ENCODE measurements around the gene MRPS17.

The MRPS17 gene

DNA sequence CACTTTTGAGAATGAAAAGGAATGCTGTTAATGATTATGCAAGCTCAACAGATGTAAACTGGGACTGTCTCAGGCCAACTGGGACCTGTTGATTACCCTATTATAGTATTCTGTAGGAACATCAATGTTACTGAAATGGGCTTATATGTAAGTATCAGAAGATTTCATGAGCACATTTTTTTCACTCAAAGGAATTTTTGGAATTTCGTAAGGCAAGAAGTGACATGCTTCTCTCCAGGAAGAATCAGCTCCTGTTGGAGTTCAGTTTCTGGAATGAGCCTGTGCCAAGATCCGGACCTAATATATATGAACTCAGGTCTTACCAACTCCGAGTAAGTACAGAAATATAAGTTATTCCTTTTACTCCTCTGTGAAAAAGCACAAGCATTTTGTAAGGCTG, 31.9 kb downstream of the MRPS17 start:
- H3K27ac ChIP-seq (ENCODE audit: extremely low read depth, low read depth, low read length), result no peak overlapping the region
- H3K36me3 ChIP-seq (ENCODE audit: control insufficient read depth in 2 of 2, insufficient read depth in 1 of 2, low read length in 2 of 2), result peaks cover 74 to 80% of the 10 kb centered on the region in 2 experiments
- ChIA-PET POLR2A (no interaction called here), CTCF (interaction anchor here (1.2 kb wide), 1 partner anchor 20 kb away, joined by 5 read pairs; no protein-coding TSS in a partner anchor)
- no peak for TF ChIP-seq GLIS1 (tag by site-specific recombination; IDR thresholded peaks at IDR 0.05)
- TF ChIP-seq SCRT2 (tag by site-specific recombination; IDR thresholded peaks at IDR 0.05), result 0 out of 2 replicates have a peak, but pooled peaks have one; percentile 30
- no peak for TF ChIP-seq ZXDB (tag by site-specific recombination; IDR thresholded peaks at IDR 0.05)
- TF ChIP-seq ZNF596 (tag by site-specific recombination; IDR thresholded peaks at IDR 0.05), result no peak
- TF ChIP-seq ZNF510 (tag by site-specific recombination; IDR thresholded peaks at IDR 0.05; ENCODE audit: insufficient replicate concordance), result no peak
- TF ChIP-seq, protein P1, sequence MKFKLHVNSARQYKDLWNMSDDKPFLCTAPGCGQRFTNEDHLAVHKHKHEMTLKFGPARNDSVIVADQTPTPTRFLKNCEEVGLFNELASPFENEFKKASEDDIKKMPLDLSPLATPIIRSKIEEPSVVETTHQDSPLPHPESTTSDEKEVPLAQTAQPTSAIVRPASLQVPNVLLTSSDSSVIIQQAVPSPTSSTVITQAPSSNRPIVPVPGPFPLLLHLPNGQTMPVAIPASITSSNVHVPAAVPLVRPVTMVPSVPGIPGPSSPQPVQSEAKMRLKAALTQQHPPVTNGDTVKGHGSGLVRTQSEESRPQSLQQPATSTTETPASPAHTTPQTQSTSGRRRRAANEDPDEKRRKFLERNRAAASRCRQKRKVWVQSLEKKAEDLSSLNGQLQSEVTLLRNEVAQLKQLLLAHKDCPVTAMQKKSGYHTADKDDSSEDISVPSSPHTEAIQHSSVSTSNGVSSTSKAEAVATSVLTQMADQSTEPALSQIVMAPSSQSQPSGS (tag by site-specific recombination; IDR thresholded peaks at IDR 0.05; ENCODE audit: low read depth), result no peak
- TF ChIP-seq, protein P2, sequence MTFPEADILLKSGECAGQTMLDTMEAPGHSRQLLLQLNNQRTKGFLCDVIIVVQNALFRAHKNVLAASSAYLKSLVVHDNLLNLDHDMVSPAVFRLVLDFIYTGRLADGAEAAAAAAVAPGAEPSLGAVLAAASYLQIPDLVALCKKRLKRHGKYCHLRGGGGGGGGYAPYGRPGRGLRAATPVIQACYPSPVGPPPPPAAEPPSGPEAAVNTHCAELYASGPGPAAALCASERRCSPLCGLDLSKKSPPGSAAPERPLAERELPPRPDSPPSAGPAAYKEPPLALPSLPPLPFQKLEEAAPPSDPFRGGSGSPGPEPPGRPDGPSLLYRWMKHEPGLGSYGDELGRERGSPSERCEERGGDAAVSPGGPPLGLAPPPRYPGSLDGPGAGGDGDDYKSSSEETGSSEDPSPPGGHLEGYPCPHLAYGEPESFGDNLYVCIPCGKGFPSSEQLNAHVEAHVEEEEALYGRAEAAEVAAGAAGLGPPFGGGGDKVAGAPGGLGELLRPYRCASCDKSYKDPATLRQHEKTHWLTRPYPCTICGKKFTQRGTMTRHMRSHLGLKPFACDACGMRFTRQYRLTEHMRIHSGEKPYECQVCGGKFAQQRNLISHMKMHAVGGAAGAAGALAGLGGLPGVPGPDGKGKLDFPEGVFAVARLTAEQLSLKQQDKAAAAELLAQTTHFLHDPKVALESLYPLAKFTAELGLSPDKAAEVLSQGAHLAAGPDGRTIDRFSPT (tag by site-specific recombination; IDR thresholded peaks at IDR 0.05), result no peak
- TF ChIP-seq ZNF747 (tag by site-specific recombination; IDR thresholded peaks at IDR 0.05), result no peak
- no peak overlapping the region for H3K4me3 ChIP-seq (ENCODE audit: low read depth, low read length)
- H3K4me1 ChIP-seq (ENCODE audit: control insufficient read depth, insufficient read depth, low read length), result no peaks in the 10 kb centered on the region
- no peaks in the 10 kb centered on the region for H3K9me3 ChIP-seq (ENCODE audit: control insufficient read depth, insufficient read depth, low read depth, low read length)

DNA sequence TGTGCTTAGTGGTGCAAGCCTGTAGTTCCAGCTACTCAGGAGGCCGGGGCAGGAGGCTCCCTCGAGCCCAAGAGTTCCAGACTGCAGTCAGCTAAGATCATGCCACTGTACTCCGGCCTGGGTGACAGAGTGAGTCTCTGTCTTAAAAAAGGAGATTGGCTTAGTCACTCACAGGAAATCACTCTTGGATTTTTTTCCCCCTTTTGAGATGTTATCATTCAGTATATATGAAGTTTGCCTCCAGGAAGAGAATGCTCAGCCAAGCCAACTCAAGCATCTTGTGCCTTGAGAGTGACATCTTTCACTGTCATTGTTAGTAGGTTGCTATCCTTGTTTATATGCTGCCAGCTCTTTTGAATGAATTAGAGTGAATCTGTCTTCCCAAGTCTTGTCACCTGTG, 40.7 kb downstream of the MRPS17 start:
- TF ChIP-seq, protein P3, sequence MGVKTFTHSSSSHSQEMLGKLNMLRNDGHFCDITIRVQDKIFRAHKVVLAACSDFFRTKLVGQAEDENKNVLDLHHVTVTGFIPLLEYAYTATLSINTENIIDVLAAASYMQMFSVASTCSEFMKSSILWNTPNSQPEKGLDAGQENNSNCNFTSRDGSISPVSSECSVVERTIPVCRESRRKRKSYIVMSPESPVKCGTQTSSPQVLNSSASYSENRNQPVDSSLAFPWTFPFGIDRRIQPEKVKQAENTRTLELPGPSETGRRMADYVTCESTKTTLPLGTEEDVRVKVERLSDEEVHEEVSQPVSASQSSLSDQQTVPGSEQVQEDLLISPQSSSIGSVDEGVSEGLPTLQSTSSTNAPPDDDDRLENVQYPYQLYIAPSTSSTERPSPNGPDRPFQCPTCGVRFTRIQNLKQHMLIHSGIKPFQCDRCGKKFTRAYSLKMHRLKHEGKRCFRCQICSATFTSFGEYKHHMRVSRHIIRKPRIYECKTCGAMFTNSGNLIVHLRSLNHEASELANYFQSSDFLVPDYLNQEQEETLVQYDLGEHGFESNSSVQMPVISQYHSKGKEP (tag by site-specific recombination; IDR thresholded peaks at IDR 0.05), result no peak
- no peak for TF ChIP-seq ZNF530 (tag by site-specific recombination; IDR thresholded peaks at IDR 0.05; ENCODE audit: low read depth)
- TF ChIP-seq OVOL3 (tag by site-specific recombination; IDR thresholded peaks at IDR 0.05), result no peak
- no peak for TF ChIP-seq SCRT2 (tag by site-specific recombination; IDR thresholded peaks at IDR 0.05)
- TF ChIP-seq ZNF202 (tag by site-specific recombination; IDR thresholded peaks at IDR 0.05; ENCODE audit: borderline replicate concordance), result no peak
- TF ChIP-seq ZNF48 (tag by site-specific recombination; IDR thresholded peaks at IDR 0.05), result no peak
- TF ChIP-seq, protein P4, sequence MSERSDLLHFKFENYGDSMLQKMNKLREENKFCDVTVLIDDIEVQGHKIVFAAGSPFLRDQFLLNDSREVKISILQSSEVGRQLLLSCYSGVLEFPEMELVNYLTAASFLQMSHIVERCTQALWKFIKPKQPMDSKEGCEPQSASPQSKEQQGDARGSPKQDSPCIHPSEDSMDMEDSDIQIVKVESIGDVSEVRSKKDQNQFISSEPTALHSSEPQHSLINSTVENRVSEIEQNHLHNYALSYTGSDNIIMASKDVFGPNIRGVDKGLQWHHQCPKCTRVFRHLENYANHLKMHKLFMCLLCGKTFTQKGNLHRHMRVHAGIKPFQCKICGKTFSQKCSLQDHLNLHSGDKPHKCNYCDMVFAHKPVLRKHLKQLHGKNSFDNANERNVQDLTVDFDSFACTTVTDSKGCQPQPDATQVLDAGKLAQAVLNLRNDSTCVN (tag by site-specific recombination; optimal IDR thresholded peaks at IDR 0.05), result no peak
- no peak for TF ChIP-seq ZNF521 (tag by site-specific recombination; IDR thresholded peaks at IDR 0.05)
- no peak for TF ChIP-seq BCL11B (tag by site-specific recombination; IDR thresholded peaks at IDR 0.05; ENCODE audit: low read depth)
- TF ChIP-seq ZNF707 (tag by site-specific recombination; IDR thresholded peaks at IDR 0.05), result no peak
- TF ChIP-seq ZNF654 (tag by site-specific recombination; IDR thresholded peaks at IDR 0.05; ENCODE audit: low read depth), result no peak
- TF ChIP-seq ZNF555 (tag by site-specific recombination; conservative IDR thresholded peaks at IDR 0.05), result no peak
- CTCF ChIA-PET, result interaction anchor here (0.9 kb wide), 1 partner anchor 12 kb away, joined by 4 read pairs; no protein-coding TSS in a partner anchor
- no peak overlapping the region for H3K27ac ChIP-seq (ENCODE audit: extremely low read depth, low read depth, low read length)

More for the DNA sequence above, 40.7 kb downstream of the MRPS17 start:
- POLR2A ChIA-PET, result no interaction called here
- H3K4me1 ChIP-seq (ENCODE audit: control insufficient read depth, insufficient read depth, low read length), result no peaks in the 10 kb centered on the region
- H3K36me3 ChIP-seq (ENCODE audit: control insufficient read depth in 2 of 2, insufficient read depth in 1 of 2, low read length in 2 of 2), result peaks cover 31 to 51% of the 10 kb centered on the region in 2 experiments
- no peak overlapping the region for H3K4me3 ChIP-seq (ENCODE audit: low read depth, low read length)
- H3K9me3 ChIP-seq (ENCODE audit: control insufficient read depth, insufficient read depth, low read depth, low read length), result no peaks in the 10 kb centered on the region
